GM18873 (cell line): Measurements from ENCODE around the gene APOC3.

Experiments used
- ATAC-seq: cut with Tn5 transposase; IDR thresholded peaks from one replicate; pipeline ENCODE4 v1.9.1; 2021; ENCODE audit warnings: mild to moderate bottlenecking, moderate library complexity, moderate number of reproducible peaks; ENCODE audit not compliant: unreplicated experiment, low FRiP score

Gene APOC3

GRCh38 chr11:116869610-116870009 lies 39.9 kb downstream of the APOC3 start:
- no peak for ATAC-seq

- no peak for ATAC-seq
Measured at GRCh38 chr11:116870054-116870453, 40.3 kb downstream of the APOC3 start.

GRCh38 chr11:116871248-116871647 lies 41.5 kb downstream of the APOC3 start:
- no peak for ATAC-seq

GRCh38 chr11:116873381-116873780 lies 43.7 kb downstream of the APOC3 start:
- no peak for ATAC-seq

- ATAC-seq = no peak
Measured at GRCh38 chr11:116874251-116874650, 44.5 kb downstream of the APOC3 start.

GRCh38 chr11:116875194-116875593 lies 45.5 kb downstream of the APOC3 start:
- ATAC-seq = no peak

- no peak for ATAC-seq
Measured at GRCh38 chr11:116876656-116877055, 46.9 kb downstream of the APOC3 start.

- ATAC-seq = no peak
Measured at GRCh38 chr11:116879800-116880625, 50.3 kb downstream of the APOC3 start.

- ATAC-seq = no peak
Measured at GRCh38 chr11:116881143-116881542, 51.4 kb downstream of the APOC3 start.

- ATAC-seq = no peak
Measured at GRCh38 chr11:116882386-116882785, 52.7 kb downstream of the APOC3 start.
